Activated CD4-positive, alpha-beta T cell treated with anti-CD3 and anti-CD28 coated beads, Interleukin-2, amount 50 U/mL, for 48 hours (primary cell): ENCODE results near the gene ST6GALNAC6.
"Not testable (repeated sequence)": the region's sequence is repeated elsewhere in the genome, so short reads cannot be mapped to it uniquely, and the experiment has no call there.

Experiments used
- DNase-seq, 2 experiments: peaks; one replicate each; pipeline ENCODE4 v3.0.0-alpha.2; 2020

Gene ST6GALNAC6

GRCh38 chr9:127887792-127888191 lies 11.6 kb downstream of the ST6GALNAC6 start:
- no peak for DNase-seq

GRCh38 chr9:127886401-127886972 lies 12.9 kb downstream of the ST6GALNAC6 start:
- no peak for DNase-seq

- DNase-seq = no peak
Observed at GRCh38 chr9:127885508-127886281, 13.7 kb downstream of the ST6GALNAC6 start.

- no peak for DNase-seq
Observed at GRCh38 chr9:127884976-127885490, 14.4 kb downstream of the ST6GALNAC6 start.

GRCh38 chr9:127884427-127884911 lies 14.9 kb downstream of the ST6GALNAC6 start:
- no peak for DNase-seq

GRCh38 chr9:127883959-127884358 lies 15.4 kb downstream of the ST6GALNAC6 start:
- DNase-seq = no peak

- not testable (repeated sequence) for DNase-seq
Observed at GRCh38 chr9:127881715-127882114, 17.7 kb downstream of the ST6GALNAC6 start.

GRCh38 chr9:127880143-127880542 lies 19.3 kb downstream of the ST6GALNAC6 start:
- DNase-seq = no peak

- DNase-seq = no peak
Observed at GRCh38 chr9:127878652-127879390, 20.6 kb downstream of the ST6GALNAC6 start.

- DNase-seq = no peak
Observed at GRCh38 chr9:127878001-127878651, 21.3 kb downstream of the ST6GALNAC6 start.

- no peak for DNase-seq
Observed at GRCh38 chr9:127877566-127877998, 21.8 kb downstream of the ST6GALNAC6 start, which contains the start of gene AK1. AK1 (minus strand) TSS chr9:127877675; CDS start chr9:127874617, 3,058 bp downstream.

GRCh38 chr9:127876764-127877562 lies 22.4 kb downstream of the ST6GALNAC6 start:
- no peak for DNase-seq

GRCh38 chr9:127876026-127876763 lies 23.2 kb downstream of the ST6GALNAC6 start:
- no peak for DNase-seq

- no peak for DNase-seq
Observed at GRCh38 chr9:127875306-127875966, 24.0 kb downstream of the ST6GALNAC6 start.

- no peak for DNase-seq
Observed at GRCh38 chr9:127874301-127875221, 24.8 kb downstream of the ST6GALNAC6 start.

- DNase-seq = no peak
Observed at GRCh38 chr9:127873886-127874285, 25.5 kb downstream of the ST6GALNAC6 start.

- no peak for DNase-seq
Observed at GRCh38 chr9:127873223-127873691, 26.1 kb downstream of the ST6GALNAC6 start.

GRCh38 chr9:127872369-127873222 lies 26.8 kb downstream of the ST6GALNAC6 start:
- no peak for DNase-seq
